GM19025 (cell line): ENCODE measurements around the gene TMEM250.

Source experiments
- ATAC-seq: cut with Tn5 transposase; IDR thresholded peaks from one replicate; pipeline ENCODE4 v1.9.1; 2021; ENCODE audit warnings: mild to moderate bottlenecking, low read depth, moderate library complexity; ENCODE audit not compliant: unreplicated experiment

TMEM250 gene

GRCh38 chr9:136147890-136148714 lies 29.4 kb upstream of the TMEM250 start:
- no peak for ATAC-seq

DNA sequence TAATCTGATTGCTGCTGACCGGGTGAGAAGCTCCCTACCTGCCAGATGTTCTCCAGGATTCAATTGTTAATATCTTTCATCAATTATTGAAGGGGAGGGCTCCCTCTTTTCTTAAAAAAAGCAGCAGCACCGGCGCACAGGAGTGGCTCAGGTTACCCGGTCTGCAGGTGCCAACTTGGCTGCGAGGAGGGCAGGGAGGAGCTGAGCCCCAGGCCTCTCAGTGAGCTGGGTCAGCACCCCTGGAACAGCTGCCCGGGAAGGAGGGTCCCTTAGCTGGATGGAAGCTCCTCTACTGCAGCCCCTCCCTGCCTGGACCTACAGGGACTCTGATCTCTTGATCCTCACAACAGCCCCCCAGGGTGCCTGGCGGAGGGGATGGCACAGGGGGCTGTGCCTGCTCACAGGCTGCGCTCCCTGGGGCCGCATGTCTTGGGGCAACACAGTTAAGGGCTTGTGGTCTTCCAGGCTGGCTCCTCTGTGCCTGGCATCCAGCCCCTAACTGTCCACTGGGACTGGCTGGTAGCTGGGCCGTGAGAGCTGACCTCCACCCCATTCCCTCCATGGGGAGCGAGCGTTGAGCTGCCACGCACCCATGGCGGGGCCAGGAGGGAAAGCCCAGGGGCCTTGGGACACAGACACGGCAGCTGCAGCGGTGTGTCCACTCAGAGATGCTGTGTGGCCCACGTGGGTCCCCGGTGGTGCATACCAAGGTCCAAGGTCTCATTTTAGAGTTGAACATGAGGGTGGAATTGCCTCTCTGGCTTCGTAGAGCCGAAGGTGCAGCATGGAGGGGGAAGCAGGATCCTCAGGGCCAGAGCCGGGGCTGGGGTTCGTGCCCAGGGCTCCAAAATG lies 28.6 kb upstream of the TMEM250 start:
- no peak for ATAC-seq

- no peak for ATAC-seq
These were observed 27.7 kb upstream of the TMEM250 start for GRCh38 chr9:136146126-136147037.

DNA sequence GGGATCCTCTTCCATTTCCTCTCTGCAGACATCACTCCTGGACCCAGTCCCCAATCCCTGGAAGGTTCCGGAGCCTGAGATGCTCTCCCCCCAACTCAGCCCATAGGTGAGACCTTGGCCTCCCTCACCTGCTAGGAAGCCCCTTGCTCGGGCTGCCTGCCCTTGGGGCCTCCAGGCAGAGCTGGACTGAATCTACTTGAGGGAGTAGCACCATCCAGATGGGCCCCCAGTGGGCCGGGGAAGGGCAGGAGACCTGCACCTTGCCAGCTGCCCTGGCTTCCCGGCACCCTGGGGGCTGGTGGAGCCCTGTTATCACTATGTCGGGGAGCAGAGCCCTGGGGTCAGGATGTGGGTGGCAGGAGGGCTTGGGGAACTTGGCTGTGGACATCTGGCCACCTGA lies 26.9 kb upstream of the TMEM250 start:
- no peak for ATAC-seq

- ATAC-seq, result no peak
These were observed 25.8 kb upstream of the TMEM250 start for GRCh38 chr9:136144450-136144849.

- ATAC-seq, result no peak
These were observed 24.7 kb upstream of the TMEM250 start for GRCh38 chr9:136143215-136144001.

GRCh38 chr9:136142859-136143214 lies 24.2 kb upstream of the TMEM250 start:
- ATAC-seq, result no peak

GRCh38 chr9:136142414-136142796 lies 23.7 kb upstream of the TMEM250 start:
- no peak for ATAC-seq

GRCh38 chr9:136141682-136142413 lies 23.2 kb upstream of the TMEM250 start:
- no peak for ATAC-seq

DNA sequence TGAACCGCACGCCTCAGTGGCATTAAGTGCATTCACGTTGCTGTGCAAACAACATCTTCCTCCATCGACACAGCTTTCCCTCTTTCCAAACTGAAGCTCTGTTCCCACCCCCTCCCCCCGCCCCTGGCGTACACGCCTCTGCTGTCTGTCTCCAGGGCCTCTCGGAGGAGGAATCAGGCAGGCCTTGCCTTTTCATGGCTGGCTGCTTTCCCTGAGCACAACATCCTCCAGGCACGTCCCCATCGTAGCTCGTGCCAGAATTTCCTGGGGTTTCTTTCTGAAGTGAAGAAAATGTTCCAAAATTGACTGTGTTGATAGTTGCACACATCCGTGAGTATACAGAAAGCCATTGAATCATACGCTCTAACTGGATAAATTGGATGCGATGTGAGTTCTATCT lies 22.3 kb upstream of the TMEM250 start:
- no peak for ATAC-seq

- ATAC-seq, result no peak
These were observed 21.4 kb upstream of the TMEM250 start for GRCh38 chr9:136140046-136140445.

DNA sequence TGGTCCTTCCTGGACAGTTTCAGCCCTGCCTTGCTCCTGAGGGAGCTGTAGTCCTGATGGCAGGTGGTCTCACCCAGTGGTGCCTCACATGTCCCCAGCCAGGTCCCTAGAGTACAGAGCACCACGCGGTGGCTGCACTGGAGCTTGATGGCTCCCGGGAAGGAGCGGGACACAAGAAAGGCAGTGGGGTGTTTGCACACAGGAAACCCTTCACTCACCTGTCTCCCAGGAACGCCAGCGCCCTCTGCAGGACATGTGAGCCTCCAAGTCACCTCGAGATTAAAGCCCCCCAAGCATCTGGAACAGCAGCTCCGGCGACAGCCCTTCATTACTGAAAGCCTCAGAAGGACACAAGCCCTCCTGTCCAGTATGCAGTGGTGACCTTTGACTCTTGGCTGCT lies 19.9 kb upstream of the TMEM250 start:
- ATAC-seq, result no peak

DNA sequence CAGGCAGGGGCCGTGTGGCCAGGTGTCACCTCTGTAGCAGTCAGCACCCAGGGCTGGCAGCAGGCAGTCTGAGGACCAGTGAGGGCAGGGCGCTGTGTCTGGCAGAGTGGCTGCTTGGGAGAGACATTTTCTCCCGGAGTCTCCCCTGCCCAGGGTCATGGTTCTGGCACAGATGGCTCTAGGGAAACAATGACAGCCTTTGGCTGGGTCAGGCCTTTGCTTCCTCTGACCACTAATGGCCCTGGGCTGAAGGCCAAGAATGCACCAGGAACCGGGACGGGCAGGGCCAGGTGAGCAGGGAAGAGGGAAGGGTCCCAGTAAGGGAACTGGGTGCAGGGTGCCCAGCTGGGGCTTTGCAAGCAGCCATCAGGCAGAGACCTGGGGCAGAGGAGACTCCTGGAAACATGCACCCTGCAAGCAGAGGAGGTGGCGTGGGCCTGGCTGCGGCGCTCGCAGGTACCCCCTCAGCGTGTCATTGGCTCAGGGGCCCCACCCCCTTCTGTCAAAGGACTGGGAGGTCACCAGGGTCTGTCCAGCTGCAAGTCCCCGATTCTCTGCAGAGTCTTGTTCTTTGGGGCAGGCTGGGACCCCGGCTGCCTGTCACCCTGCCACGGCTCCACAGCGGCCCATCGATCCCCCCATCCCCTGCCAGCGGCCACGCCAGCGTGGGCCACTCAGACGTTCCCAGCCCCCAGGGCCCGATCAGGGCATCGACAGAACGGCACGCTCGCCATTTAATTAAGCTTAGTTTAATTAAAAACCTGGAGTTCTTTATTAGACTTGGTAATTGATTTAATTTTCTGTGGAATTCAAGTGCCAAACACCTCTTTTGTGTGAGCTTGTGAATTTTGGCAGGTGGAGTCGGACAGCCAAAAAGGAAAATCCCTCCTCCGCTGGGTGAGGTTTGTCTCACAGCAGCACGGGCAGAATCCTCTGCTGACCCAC lies 18.9 kb upstream of the TMEM250 start:
- no peak for ATAC-seq

GRCh38 chr9:136136127-136136925 lies 17.7 kb upstream of the TMEM250 start:
- no peak for ATAC-seq

- no peak for ATAC-seq
These were observed 16.9 kb upstream of the TMEM250 start for GRCh38 chr9:136135326-136136126.

DNA sequence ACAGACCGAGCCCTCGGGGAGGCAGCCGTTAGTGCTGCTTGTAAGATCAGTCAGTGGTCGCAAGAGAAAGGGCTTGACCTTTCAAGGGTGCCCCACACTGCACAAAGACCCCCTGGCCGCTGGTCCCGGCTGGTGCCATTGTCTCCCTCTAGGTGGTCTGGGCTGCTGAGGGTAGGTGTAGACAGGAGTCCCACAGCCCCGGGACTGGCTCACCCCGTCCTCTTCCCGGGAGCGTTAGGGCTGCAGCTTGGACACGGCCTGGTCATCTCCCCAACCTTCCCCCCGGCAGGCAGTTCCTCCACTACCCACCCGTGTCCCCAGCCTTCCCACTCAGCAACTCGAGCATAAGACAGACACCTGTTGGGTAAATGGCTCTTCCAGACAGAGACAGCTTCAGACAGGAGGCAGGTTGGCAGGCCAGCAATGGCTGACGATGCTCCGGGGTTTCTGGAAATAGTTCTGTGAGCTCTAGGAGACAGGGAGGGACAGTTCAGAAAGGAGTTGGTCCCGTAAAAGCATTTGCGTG lies 15.3 kb upstream of the TMEM250 start:
- no peak for ATAC-seq
